Measurements from ENCODE around the gene DEK.
A peak's percentile ranks its signal among the peaks of the same experiment; 100 is the strongest.

The DEK gene

GRCh38 chr6:18266523-18266912, 2.2 kb upstream of the DEK start:
- peaks cover 18% of the 10 kb centered on the region for H3K36me3 ChIP-seq (replicated peaks; ENCODE audit: low read depth, low read length)
- H3K9ac ChIP-seq (ENCODE audit: low read length): no peak overlapping the region
- H3K4me2 ChIP-seq (ENCODE audit: low read length): no peak overlapping the region
- TF ChIP-seq EZH2phosphoT487 (IDR thresholded peaks at IDR 0.05; ENCODE audit: low read depth): no peak
- TF ChIP-seq, protein P1, sequence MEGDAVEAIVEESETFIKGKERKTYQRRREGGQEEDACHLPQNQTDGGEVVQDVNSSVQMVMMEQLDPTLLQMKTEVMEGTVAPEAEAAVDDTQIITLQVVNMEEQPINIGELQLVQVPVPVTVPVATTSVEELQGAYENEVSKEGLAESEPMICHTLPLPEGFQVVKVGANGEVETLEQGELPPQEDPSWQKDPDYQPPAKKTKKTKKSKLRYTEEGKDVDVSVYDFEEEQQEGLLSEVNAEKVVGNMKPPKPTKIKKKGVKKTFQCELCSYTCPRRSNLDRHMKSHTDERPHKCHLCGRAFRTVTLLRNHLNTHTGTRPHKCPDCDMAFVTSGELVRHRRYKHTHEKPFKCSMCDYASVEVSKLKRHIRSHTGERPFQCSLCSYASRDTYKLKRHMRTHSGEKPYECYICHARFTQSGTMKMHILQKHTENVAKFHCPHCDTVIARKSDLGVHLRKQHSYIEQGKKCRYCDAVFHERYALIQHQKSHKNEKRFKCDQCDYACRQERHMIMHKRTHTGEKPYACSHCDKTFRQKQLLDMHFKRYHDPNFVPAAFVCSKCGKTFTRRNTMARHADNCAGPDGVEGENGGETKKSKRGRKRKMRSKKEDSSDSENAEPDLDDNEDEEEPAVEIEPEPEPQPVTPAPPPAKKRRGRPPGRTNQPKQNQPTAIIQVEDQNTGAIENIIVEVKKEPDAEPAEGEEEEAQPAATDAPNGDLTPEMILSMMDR (IDR thresholded peaks at IDR 0.05; ENCODE audit: low read depth, low read length): no peak
- peaks cover 8% of the 10 kb centered on the region; the same call in 1 of the 2 replicates for H3K4me1 ChIP-seq (ENCODE audit: low read length)
- H3K4me3 ChIP-seq (ENCODE audit: low read length): no peak overlapping the region
- H3K79me2 ChIP-seq (ENCODE audit: low read length): peaks cover 42% of the 10 kb centered on the region
- no peaks in the 10 kb centered on the region for H4K20me1 ChIP-seq (ENCODE audit: insufficient read depth, low read length)
- no peak overlapping the region for H2AFZ ChIP-seq (ENCODE audit: low read depth, low read length)
- no peak overlapping the region for H3K27ac ChIP-seq (ENCODE audit: low read length)
- no peaks in the 10 kb centered on the region for H3K27me3 ChIP-seq (ENCODE audit: low read depth, low read length)
- H3K9me3 ChIP-seq (ENCODE audit: insufficient read depth, low read length): no peaks in the 10 kb centered on the region

DNA sequence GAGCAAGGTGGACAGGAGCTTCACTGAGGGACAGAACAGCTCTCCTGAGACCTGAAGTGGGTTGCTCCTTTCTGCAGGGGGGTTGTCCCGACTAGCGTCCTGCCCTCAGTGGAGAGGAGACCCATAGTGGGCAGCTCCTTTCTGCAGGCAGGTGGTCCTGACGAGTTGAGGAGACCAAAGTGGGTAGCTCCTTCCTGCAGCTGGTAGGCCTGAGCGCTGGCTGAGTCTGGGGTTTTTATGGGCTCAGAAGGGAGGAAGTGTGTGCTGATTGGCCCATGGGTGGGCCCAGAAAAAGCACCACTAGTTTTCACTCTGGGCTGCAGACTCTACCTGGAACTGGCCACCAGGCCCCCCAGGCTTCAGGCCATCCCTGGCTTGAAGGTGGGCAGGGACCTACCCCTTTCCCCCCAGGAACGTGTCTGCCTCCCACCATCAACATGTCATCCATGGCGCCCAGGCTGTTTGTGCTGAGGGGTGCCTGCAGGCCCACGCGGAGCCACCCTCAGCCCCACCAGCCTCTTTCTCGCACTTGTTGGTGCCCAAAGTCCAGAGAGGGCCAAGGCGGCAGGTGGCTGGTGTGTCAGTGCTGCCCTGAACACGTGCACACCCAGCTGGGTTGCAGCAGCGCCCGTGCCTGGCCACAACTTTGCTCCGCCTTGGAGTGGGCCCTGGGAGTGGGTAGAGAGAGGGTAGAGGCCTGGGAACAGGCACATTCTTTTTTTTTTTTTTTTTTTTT, 1.6 kb upstream of the DEK start:
- no peaks in the 10 kb centered on the region for H4K20me1 ChIP-seq (ENCODE audit: insufficient read depth, low read length)
- no peak overlapping the region for H3K27ac ChIP-seq (ENCODE audit: low read length)
- H3K4me3 ChIP-seq (ENCODE audit: low read length): peak overlapping the region; percentile 94; the same call in 1 of the 2 replicates
- H3K9me3 ChIP-seq (ENCODE audit: insufficient read depth, low read length): no peaks in the 10 kb centered on the region
- peaks cover 48% of the 10 kb centered on the region for H3K79me2 ChIP-seq (ENCODE audit: low read length)
- peaks cover 14% of the 10 kb centered on the region; the same call in 1 of the 2 replicates for H3K4me1 ChIP-seq (ENCODE audit: low read length)
- H2AFZ ChIP-seq (ENCODE audit: low read depth, low read length): no peak overlapping the region
- no peak overlapping the region for H3K9ac ChIP-seq (ENCODE audit: low read length)
- H3K4me2 ChIP-seq (ENCODE audit: low read length): peak overlapping the region; percentile 89
- peaks cover 19% of the 10 kb centered on the region for H3K36me3 ChIP-seq (replicated peaks; ENCODE audit: low read depth, low read length)
- TF ChIP-seq, protein P1 (IDR thresholded peaks at IDR 0.05; ENCODE audit: low read depth, low read length): no peak
- no peak for TF ChIP-seq EZH2phosphoT487 (IDR thresholded peaks at IDR 0.05; ENCODE audit: low read depth)
- no peaks in the 10 kb centered on the region for H3K27me3 ChIP-seq (ENCODE audit: low read depth, low read length)

GRCh38 chr6:18264923-18265377, 620 bp upstream of the DEK start:
- Histone ChIP-seq H3K4me2 (ENCODE audit: low read length) (peak overlapping the region; percentile 89), H3K79me2 (ENCODE audit: low read length) (peaks cover 58% of the 10 kb centered on the region)

More at GRCh38 chr6:18264923-18265377, 620 bp upstream of the DEK start:
- H3K36me3 ChIP-seq (replicated peaks; ENCODE audit: low read depth, low read length): peaks cover 20% of the 10 kb centered on the region
- H2AFZ ChIP-seq (ENCODE audit: low read depth, low read length): peak overlapping the region; percentile 51
- H3K27me3 ChIP-seq (ENCODE audit: low read depth, low read length): no peaks in the 10 kb centered on the region
- peak overlapping the region; percentile 99 for H3K9ac ChIP-seq (ENCODE audit: low read length)
- peak overlapping the region; percentile 100 for H3K27ac ChIP-seq (ENCODE audit: low read length)
- H3K4me1 ChIP-seq (ENCODE audit: low read length): peaks cover 23% of the 10 kb centered on the region
- H4K20me1 ChIP-seq (ENCODE audit: insufficient read depth, low read length): peaks cover 2% of the 10 kb centered on the region
- peak overlapping the region; percentile 94 for H3K4me3 ChIP-seq (ENCODE audit: low read length)
- H3K9me3 ChIP-seq (ENCODE audit: insufficient read depth, low read length): no peaks in the 10 kb centered on the region
- no peak for TF ChIP-seq EZH2phosphoT487 (IDR thresholded peaks at IDR 0.05; ENCODE audit: low read depth)
- TF ChIP-seq, protein P1 (IDR thresholded peaks at IDR 0.05; ENCODE audit: low read depth, low read length): no peak

Data from OCI-LY3 (cell line).